PC-3 (cell line): ENCODE measurements around the gene CEP83. TPM values are rescaled to one million over a fixed set of nuclear protein-coding genes. Genes with fewer than 3 reads are reported as not detected.

ENCODE experiments used
- ATAC-seq: fragments of 200-7000 bp; cut with Tn5 transposase; 2 replicates; pipeline ENCODE4 v1.9.1; 2020; ENCODE audit warnings: mild to moderate bottlenecking, moderate library complexity
- BruUV-seq: library from RNA; stranded (reverse); fragments of 400-500 nt; replicated peaks from 2 replicates; lab custom pipeline; 2021; lab: Mats Ljungman, UMichigan
- CTCF ChIA-PET: fragments of 300-600 bp; sonication (Branson Sonifier 250); formaldehyde crosslinking; loops from one replicate; lab custom pipeline; 2022; ENCODE audit warnings: antibody characterized with exemption; lab: Charles Lee
- POLR2A ChIA-PET: fragments of 300-600 bp; sonication (Branson Sonifier 250); formaldehyde crosslinking; loops from one replicate; lab custom pipeline; 2022; ENCODE audit warnings: antibody characterized with exemption; ENCODE audit not compliant: unreplicated experiment; lab: Charles Lee
- DNase-seq: peaks from one replicate; pipeline ENCODE4 v3.0.0-alpha.2; 2015
- H2AFZ ChIP-seq: fragments of 300-600 bp; sonication (generic); 2 replicates; pipeline ENCODE4 v1.6.0; 2016; ENCODE audit warnings: antibody characterized with exemption, low read length
- H3F3A ChIP-seq: fragments of 300-600 bp; sonication (generic); one replicate; pipeline ENCODE4 v1.6.0; 2017; ENCODE audit warnings: antibody characterized with exemption, low read length, control low read depth, mild to moderate bottlenecking; ENCODE audit not compliant: unreplicated experiment
- H3K27ac ChIP-seq: fragments of 300-600 bp; sonication (generic); 2 replicates; pipeline ENCODE4 v1.5.1; 2016; ENCODE audit warnings: mild to moderate bottlenecking, low read length
- H3K27me3 ChIP-seq: fragments of 300-600 bp; sonication (generic); 2 replicates; pipeline ENCODE4 v1.6.1; 2016; ENCODE audit warnings: low read length, mixed read lengths
- H3K36me3 ChIP-seq: fragments of 300-600 bp; sonication (generic); 2 replicates; pipeline ENCODE4 v1.6.1; 2016; ENCODE audit warnings: low read depth, mixed run types, low read length, mixed read lengths
- H3K4me1 ChIP-seq: fragments of 300-600 bp; sonication (generic); 2 replicates; pipeline ENCODE4 v1.5.1; 2016; ENCODE audit warnings: low read length; ENCODE audit not compliant: insufficient read depth
- H3K4me2 ChIP-seq: fragments of 300-600 bp; sonication (generic); 2 replicates; pipeline ENCODE4 v1.6.0; 2016; ENCODE audit warnings: low read length
- H3K4me3 ChIP-seq: fragments of 300-600 bp; sonication (generic); 2 replicates; pipeline ENCODE4 v1.5.1; 2016; ENCODE audit warnings: mild to moderate bottlenecking, low read length, mixed read lengths
- H3K79me2 ChIP-seq: fragments of 300-600 bp; sonication (generic); 2 replicates; pipeline ENCODE4 v1.6.1; 2017; ENCODE audit warnings: low read length, mixed read lengths
- H3K9ac ChIP-seq: fragments of 300-600 bp; sonication (generic); 2 replicates; pipeline ENCODE4 v1.6.0; 2016; ENCODE audit warnings: mild to moderate bottlenecking, low read length
- H3K9me2 ChIP-seq: fragments of 300-600 bp; sonication (generic); replicated peaks from 2 replicates; pipeline ENCODE4 v1.6.1; 2016; ENCODE audit warnings: mixed run types, low read length, mixed read lengths
- H3K9me3 ChIP-seq: fragments of 300-600 bp; sonication (generic); 2 replicates; pipeline ENCODE4 v1.6.1; 2016; ENCODE audit warnings: low read length, mixed read lengths
- H4K20me1 ChIP-seq: fragments of 300-600 bp; sonication (generic); 2 replicates; pipeline ENCODE4 v1.6.1; 2016; ENCODE audit warnings: low read length, mixed read lengths
- EZH2 ChIP-seq: fragments of 300-600 bp; sonication (generic); IDR thresholded peaks from one replicate; pipeline ENCODE4 v1.6.1; 2017; ENCODE audit warnings: antibody characterized with exemption, mild to moderate bottlenecking, low read length; ENCODE audit not compliant: unreplicated experiment
- EZH2phosphoT487 ChIP-seq: fragments of 300-600 bp; sonication (generic); IDR thresholded peaks from 2 replicates; pipeline ENCODE4 v1.6.1; 2018; ENCODE audit warnings: mild to moderate bottlenecking, antibody characterized with exemption, low read length, borderline replicate concordance
- intact Hi-C: fragments of 100-400 bp; cut with micrococcal nuclease; formaldehyde crosslinking; loops from 2 replicates; pipeline ENCODE4 v1.9.0; 2023
- total RNA-seq: library from RNA; depleted of rRNA; stranded (reverse); fragments of >200 nt; gene quantifications from 2 replicates; pipeline ENCODE4 v1.2.3, GENCODE V29; 2014
- TF ChIP-seq, protein P1 (sequence below): fragments of 300-600 bp; sonication (generic); conservative IDR thresholded peaks from 2 replicates; pipeline ENCODE4 v1.5.1; 2017; ENCODE audit warnings: antibody characterized with exemption, low read depth, mild to moderate bottlenecking, low read length

Gene CEP83
- total RNA-seq, 1 experiment from 2014 or later = 11.8 TPM

DNA sequence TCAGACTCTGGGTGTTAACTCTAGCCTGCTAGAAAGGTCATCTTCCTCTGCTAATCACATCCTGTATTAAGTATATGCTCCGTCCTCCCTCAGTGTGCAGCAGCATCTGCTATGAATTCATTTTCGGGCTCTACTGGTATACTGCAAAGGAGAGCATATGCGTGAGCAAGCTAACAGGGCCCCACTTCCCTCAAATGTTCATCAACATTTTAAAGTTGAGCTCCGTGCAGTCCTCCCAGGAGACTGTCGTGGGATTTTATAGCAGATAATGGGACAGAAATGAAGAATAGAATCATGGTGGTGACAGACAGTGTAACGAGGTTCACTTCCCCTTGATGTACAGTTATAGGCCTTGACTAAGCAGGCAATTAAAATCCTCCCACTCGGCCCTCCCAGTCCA, 179.6 kb downstream of the CEP83 start:
- POLR2A ChIA-PET = no interaction called here
- TF ChIP-seq, protein P1, sequence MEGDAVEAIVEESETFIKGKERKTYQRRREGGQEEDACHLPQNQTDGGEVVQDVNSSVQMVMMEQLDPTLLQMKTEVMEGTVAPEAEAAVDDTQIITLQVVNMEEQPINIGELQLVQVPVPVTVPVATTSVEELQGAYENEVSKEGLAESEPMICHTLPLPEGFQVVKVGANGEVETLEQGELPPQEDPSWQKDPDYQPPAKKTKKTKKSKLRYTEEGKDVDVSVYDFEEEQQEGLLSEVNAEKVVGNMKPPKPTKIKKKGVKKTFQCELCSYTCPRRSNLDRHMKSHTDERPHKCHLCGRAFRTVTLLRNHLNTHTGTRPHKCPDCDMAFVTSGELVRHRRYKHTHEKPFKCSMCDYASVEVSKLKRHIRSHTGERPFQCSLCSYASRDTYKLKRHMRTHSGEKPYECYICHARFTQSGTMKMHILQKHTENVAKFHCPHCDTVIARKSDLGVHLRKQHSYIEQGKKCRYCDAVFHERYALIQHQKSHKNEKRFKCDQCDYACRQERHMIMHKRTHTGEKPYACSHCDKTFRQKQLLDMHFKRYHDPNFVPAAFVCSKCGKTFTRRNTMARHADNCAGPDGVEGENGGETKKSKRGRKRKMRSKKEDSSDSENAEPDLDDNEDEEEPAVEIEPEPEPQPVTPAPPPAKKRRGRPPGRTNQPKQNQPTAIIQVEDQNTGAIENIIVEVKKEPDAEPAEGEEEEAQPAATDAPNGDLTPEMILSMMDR = no peak
- H3K36me3 ChIP-seq = no peaks in the 10 kb centered on the region
- H3F3A ChIP-seq = no peaks in the 10 kb centered on the region
- BruUV-seq = no TSS peak
- H3K9me3 ChIP-seq = no peaks in the 10 kb centered on the region
- DNase-seq (no peak), ATAC-seq (no peak)
- no peak overlapping the region for H3K4me2 ChIP-seq
- no peaks in the 10 kb centered on the region for H4K20me1 ChIP-seq
- H2AFZ ChIP-seq = no peak overlapping the region
- intact Hi-C loops = no loop called here
- H3K9me2 ChIP-seq = no peaks in the 10 kb centered on the region
- no peaks in the 10 kb centered on the region for H3K4me1 ChIP-seq
- H3K27me3 ChIP-seq = no peaks in the 10 kb centered on the region
- H3K9ac ChIP-seq = no peak overlapping the region
- no peak overlapping the region for H3K27ac ChIP-seq
- CTCF ChIA-PET = no interaction called here
- no peaks in the 10 kb centered on the region for H3K79me2 ChIP-seq
- H3K4me3 ChIP-seq = no peak overlapping the region

DNA sequence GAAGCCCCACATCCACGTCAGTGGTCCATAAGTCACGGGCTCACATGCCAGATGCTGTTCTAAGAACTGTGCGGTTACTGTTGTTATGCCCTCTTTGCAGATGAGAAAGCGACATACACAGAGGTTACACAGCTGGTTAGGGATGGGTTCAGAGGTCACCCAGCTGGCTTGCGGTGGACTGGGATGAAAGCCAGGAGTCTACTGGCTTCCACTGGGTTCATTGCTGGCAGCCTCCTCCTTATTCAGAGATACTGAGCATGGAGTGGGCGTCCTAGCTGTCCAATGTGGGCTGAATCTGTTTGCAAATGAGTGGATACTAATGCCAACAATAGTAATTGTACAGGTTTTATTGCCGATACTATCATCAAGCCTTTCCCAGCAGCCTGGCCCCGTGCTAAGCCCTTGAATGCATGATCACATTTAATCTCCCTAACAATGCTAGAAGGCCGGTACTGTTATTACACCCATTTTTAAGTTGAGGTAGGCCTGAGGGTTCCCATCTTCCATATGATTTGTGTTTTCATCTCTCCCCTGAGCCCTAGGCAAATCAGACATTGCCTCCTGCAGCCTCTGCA, 182.2 kb downstream of the CEP83 start:
- Histone ChIP-seq H3K9ac (no peak overlapping the region), H3K79me2 (no peaks in the 10 kb centered on the region), H3K4me2 (no peak overlapping the region), H2AFZ (no peak overlapping the region), H3K4me3 (no peak overlapping the region), H3K27me3 (no peaks in the 10 kb centered on the region), H3F3A (no peaks in the 10 kb centered on the region), H3K9me2 (no peaks in the 10 kb centered on the region), H3K9me3 (no peaks in the 10 kb centered on the region), H3K36me3 (no peaks in the 10 kb centered on the region), H3K27ac (no peak overlapping the region), H4K20me1 (no peaks in the 10 kb centered on the region), H3K4me1 (no peaks in the 10 kb centered on the region)
- ChIA-PET POLR2A (no interaction called here), CTCF (no interaction called here)
- no peak for DNase-seq
- ATAC-seq = no peak
- intact Hi-C loops = no loop called here
- TF ChIP-seq, protein P1 = no peak
- TF ChIP-seq EZH2 (no peak), EZH2phosphoT487 (no peak)
- no TSS peak for BruUV-seq

DNA sequence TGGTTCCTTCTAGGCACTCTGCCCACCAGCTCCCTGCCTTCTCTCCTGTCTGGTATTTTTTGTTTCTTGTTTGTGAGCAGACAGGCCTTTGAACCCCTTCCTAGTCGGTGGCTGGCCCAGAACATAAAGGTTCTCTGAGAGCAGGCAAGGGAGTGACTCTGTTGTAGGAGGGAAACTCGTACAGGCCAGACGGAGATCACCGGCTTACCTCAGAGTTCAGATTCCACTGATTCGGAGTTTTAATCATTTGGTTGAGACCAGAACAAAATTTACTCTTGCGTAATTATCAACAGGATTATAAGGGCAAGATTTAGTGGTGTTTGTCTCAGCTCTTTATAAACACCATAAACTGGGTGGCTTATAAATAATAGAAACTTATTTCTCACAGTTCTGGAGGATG, 182.9 kb downstream of the CEP83 start:
- no peak overlapping the region for H3K4me3 ChIP-seq
- H3K9me2 ChIP-seq = no peaks in the 10 kb centered on the region
- H3K4me2 ChIP-seq = no peak overlapping the region
- H3K27ac ChIP-seq = no peak overlapping the region
- no peak for ATAC-seq
- no peaks in the 10 kb centered on the region for H3K4me1 ChIP-seq
- no peaks in the 10 kb centered on the region for H4K20me1 ChIP-seq
- no peaks in the 10 kb centered on the region for H3K9me3 ChIP-seq
- CTCF ChIA-PET = no interaction called here
- no peak for DNase-seq
- intact Hi-C loops = no loop called here
- no peaks in the 10 kb centered on the region for H3K79me2 ChIP-seq
- H3F3A ChIP-seq = no peaks in the 10 kb centered on the region
- H3K9ac ChIP-seq = no peak overlapping the region
- POLR2A ChIA-PET = no interaction called here
- TF ChIP-seq EZH2phosphoT487 (no peak), EZH2 (no peak)
- TF ChIP-seq, protein P1 = no peak
- BruUV-seq = no TSS peak
- H3K36me3 ChIP-seq = no peaks in the 10 kb centered on the region
- no peak overlapping the region for H2AFZ ChIP-seq
- no peaks in the 10 kb centered on the region for H3K27me3 ChIP-seq
